A549 (cell line): ENCODE results near the gene SNX5.

ENCODE experiments used
- HOXA7 ChIP-seq: fragments of 250-450 bp; sonication (Bioruptor Pico); IDR thresholded peaks from 2 replicates; pipeline ENCODE4 v1.5.0; 2020; ENCODE audit warnings: mild to moderate bottlenecking, moderate library complexity
- MYC ChIP-seq: IDR thresholded peaks from 2 replicates; pipeline ENCODE4 v1.6.1; 2012; ENCODE audit warnings: mild to moderate bottlenecking, inconsistent platforms, low read length, improper control_type of control experiment, borderline replicate concordance
- POLR2A ChIP-seq: IDR thresholded peaks from 2 replicates; pipeline ENCODE4 v1.6.1; 2012; ENCODE audit warnings: mild to moderate bottlenecking, low read length
- ZC3H11A ChIP-seq: fragments of 450-650 bp; IDR thresholded peaks from 2 replicates; pipeline ENCODE4 v1.6.1; 2014; ENCODE audit warnings: antibody characterized with exemption, mild to moderate bottlenecking
- TF ChIP-seq, protein P1 (sequence below): fragments of >200 bp; sonication (Bioruptor Twin); formaldehyde crosslinking; IDR thresholded peaks from 3 replicates; pipeline ENCODE4 v1.5.1; 2016

- TF ChIP-seq HOXA7 (CRISPR knock-in tag): peak; percentile 28; the same call in 1 of the 2 replicates
- TF ChIP-seq, protein P1, sequence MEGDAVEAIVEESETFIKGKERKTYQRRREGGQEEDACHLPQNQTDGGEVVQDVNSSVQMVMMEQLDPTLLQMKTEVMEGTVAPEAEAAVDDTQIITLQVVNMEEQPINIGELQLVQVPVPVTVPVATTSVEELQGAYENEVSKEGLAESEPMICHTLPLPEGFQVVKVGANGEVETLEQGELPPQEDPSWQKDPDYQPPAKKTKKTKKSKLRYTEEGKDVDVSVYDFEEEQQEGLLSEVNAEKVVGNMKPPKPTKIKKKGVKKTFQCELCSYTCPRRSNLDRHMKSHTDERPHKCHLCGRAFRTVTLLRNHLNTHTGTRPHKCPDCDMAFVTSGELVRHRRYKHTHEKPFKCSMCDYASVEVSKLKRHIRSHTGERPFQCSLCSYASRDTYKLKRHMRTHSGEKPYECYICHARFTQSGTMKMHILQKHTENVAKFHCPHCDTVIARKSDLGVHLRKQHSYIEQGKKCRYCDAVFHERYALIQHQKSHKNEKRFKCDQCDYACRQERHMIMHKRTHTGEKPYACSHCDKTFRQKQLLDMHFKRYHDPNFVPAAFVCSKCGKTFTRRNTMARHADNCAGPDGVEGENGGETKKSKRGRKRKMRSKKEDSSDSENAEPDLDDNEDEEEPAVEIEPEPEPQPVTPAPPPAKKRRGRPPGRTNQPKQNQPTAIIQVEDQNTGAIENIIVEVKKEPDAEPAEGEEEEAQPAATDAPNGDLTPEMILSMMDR: no peak
- TF ChIP-seq POLR2A: no peak
- no peak for TF ChIP-seq MYC
- no peak for TF ChIP-seq ZC3H11A
These were observed 3.4 kb downstream of the SNX5 start for GRCh38 chr20:17965042-17965697.
